HG02678 (cell line): ENCODE results near the gene RGS16.

Experiments used
- ATAC-seq: cut with Tn5 transposase; IDR thresholded peaks from one replicate; pipeline ENCODE4 v1.9.1; 2021; ENCODE audit warnings: mild to moderate bottlenecking, moderate library complexity; ENCODE audit not compliant: unreplicated experiment

RGS16 gene

DNA sequence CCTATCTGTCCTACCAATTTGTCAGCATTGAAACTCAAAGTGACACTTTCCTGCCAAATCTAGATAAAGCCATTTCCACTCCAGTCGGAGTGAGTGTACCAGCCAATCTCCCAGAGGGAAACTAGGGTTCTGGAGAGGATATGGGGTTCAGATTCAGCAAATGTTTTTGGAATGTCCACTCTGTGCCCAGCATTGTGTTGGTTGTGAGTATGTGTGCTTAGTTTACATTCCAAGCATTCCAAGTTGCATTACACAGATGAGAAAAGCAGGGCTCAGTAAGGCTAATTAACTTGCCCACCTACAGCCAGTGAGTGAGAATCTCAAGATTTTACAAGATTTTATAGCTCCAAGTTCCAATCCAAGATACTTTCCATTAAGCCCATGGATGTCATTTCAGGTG lies 26.4 kb upstream of the RGS16 start:
- no peak for ATAC-seq

GRCh38 chr1:182629499-182630096 lies 25.4 kb upstream of the RGS16 start:
- ATAC-seq: peak; percentile 63

DNA sequence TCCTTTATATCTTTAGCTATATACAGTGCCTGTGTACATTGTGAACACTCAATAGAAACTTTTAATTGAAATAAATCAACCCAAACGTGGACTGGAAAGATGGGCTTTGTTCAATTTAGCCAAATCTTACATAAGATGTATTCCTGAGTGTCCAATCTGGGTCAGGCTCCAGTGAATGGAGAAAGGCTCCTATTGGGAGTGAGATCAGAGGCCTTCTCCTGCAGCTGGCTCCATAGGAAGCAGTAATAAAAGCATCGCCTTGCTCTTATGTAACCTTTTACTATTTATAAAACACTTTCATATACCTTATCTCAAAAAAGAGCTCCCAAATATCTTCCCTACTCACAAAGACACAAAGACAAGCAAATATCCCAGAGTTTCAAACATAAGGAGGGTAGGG lies 24.9 kb upstream of the RGS16 start:
- ATAC-seq: no peak

- no peak for ATAC-seq
Measured at GRCh38 chr1:182628657-182629056, 24.5 kb upstream of the RGS16 start.

GRCh38 chr1:182627622-182628021 lies 23.4 kb upstream of the RGS16 start:
- ATAC-seq: no peak

DNA sequence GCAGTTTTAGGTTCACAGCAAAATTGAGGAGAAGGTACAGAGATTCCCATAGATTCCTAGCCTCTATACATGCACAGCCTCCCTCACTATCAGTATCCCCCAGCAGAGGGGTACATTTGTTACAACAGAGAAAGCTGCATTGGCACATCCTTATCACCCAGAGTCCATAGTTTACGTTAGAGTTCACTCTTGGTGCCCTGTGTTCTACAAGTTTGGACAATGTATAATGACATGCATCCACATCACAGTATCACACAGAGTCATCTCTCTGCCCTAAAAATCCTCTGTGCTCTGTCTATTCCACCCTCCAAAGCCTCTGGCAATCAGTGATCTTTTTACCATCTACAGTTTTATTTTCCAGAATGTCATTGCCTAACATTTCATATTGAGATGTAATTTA lies 22.3 kb upstream of the RGS16 start:
- no peak for ATAC-seq

- ATAC-seq: no peak
Measured at GRCh38 chr1:182625719-182626504, 21.7 kb upstream of the RGS16 start.

- no peak for ATAC-seq
Measured at GRCh38 chr1:182625024-182625423, 20.8 kb upstream of the RGS16 start.

DNA sequence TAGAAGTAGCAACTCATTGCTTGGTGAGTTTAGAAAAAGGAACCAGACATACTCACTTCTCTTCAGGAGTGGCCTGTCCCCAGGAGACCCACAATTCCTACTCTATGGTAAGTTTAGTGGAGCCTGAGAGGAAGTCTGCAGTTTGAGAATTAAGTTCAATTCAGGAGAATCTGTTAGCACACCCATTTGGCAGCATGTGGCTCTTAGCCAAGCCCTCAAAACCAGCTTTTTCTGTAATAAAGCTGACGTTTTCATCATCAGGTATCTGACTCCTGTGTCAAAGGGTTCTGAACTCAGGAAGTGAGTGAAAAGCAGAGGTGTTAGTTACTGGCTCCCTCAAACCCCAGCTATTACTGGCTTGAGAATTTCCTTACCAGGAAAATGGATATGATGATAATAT lies 20.4 kb upstream of the RGS16 start:
- no peak for ATAC-seq

- peak; percentile 64 for ATAC-seq
Measured at GRCh38 chr1:182622901-182623528, 18.8 kb upstream of the RGS16 start.

GRCh38 chr1:182621906-182622305 lies 17.7 kb upstream of the RGS16 start:
- ATAC-seq: no peak

- no peak for ATAC-seq
Measured at GRCh38 chr1:182620924-182621585, 16.9 kb upstream of the RGS16 start.

GRCh38 chr1:182617734-182618351 lies 13.7 kb upstream of the RGS16 start:
- ATAC-seq: no peak

DNA sequence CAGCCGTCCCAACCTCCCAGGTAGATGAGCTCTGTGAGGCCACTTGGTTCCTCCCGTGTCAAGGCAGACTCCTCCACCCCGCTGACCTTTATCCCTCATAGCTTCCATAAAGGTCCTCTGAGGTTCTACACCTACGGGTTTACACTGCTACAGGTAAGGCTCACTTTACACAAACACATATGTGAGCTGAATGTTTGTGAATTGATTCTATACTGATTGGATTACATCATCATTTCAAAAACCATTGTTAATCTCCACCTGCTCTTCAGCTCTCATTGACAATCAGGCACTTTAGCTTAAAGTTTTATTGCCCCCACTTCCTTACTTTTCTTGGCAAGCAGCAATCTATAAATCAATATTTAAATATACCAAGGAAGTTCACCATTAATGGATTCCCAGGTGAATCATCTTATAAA lies 12.8 kb upstream of the RGS16 start:
- ATAC-seq: no peak

DNA sequence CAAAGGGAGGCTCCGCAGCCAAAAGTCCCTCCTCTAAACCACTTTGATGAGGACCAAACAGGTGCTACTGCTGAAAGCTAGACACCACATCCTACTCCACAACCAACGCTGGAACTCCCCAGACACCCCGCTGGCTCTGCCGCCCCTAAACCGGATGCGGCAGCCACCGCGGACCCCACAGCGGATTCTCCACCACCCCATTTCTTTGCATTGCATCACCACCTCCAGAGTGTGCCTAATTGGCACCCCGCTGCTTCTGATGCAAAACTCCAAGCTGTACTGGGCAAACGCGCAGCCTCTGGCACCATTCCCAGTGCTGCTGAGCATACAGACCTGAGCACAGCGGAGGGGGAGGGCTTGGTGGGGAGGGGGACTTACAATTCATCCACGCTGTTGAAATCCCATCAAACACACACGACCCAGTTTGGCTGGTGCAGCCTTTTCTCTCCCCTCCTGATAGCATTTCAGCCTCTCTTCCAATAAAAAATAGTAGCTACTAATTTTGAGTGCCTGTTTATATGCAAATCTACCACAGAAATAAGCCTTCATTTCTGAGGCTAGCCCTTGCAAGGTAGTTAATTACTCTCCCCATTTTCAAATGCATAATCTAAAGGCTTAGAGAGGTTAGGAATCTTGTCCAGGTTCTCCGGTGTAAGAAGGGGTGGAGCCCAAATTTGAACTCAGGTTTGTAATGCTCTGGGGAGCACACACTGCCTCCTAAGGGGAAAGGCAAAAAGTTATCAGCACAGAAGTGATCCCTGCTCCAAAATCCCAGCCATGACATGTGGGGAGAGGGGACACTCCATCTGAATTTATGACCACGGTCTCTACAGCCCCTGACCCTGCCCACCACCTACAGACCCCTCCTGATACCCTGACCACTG lies 12.2 kb upstream of the RGS16 start:
- peak; percentile 73 for ATAC-seq

DNA sequence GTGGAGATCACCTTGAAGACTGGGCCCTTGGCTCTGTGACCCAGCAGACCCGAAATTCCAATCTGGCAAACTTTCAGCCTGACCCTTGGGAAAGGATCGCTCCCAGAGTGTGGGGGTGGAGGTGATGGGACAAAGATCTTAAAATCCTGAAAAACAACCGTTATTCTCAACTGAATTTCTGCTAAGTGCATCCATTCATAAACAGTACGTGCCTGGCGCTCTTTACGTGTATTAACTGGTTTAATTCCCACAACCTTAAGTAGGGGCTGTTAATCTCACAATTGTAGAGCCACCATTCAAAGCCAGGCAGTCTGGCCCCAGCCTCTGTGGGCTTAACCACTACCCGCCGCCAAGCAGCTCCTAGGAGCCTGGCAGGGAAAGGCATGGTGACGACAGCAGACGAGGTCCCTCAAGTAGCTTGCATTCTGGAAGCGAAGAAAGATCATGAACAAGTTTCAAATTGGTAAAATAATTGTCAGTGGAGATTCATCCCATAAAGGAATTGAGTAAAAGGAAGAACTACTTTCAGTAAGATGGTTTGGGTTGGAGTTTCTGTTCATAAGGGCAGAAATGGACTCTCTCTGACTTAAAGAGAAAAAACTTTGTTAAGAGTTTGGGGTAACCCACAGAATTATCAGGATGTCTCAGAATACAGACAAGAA lies 11.4 kb upstream of the RGS16 start:
- peak; percentile 10 for ATAC-seq

DNA sequence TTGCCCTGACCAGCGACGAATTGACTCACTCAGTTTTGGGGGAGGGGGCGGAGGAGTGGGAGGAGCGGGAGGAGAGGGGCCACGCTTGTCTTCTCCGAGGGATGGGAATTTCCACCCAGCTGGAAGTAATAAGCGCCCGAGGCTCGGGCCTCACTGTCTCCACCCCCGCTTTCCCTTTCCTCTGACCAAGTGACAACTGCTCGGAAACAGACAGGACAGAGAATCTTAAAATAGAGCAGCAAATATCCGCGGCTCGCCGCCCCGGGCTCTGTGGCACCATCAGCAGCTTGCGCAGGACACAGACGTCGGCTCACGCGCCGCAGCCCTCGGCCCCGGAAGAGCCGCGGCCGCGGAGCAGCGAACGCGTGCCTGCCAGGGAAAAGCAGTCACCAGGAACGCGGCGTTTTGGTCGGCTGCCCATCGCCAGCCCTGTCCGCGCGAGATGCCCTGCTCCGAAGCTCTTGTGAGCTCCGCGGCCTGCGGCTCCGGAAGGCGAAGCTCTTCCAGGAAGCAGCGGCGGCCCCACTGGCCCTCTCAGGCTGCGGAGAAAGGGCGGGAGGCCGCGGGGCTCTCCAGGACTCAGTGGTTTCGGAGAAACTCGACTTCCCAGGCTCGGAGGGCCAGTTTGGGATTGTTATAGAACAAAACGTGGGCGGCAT lies 10.7 kb upstream of the RGS16 start:
- ATAC-seq: peak; percentile 37

DNA sequence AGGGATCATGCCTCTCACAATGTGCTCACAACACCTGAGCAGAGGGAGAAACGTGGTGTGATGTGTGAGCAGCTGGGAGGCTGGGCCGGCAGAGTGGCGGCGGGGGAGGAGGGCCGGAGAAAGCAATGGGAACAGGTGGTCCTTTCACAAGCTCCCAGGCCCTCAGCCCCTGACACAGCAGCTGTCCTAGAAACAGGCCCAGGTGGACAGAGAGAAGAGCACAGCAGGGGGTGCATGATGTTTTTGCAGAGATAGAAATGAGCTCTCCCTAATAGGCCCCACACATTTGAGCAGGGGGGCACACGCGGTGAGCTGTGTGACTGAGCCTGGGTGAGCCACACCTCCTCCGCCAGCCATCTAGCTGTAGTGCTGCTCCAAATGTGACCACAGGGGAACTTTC lies 7.6 kb upstream of the RGS16 start:
- ATAC-seq: no peak

DNA sequence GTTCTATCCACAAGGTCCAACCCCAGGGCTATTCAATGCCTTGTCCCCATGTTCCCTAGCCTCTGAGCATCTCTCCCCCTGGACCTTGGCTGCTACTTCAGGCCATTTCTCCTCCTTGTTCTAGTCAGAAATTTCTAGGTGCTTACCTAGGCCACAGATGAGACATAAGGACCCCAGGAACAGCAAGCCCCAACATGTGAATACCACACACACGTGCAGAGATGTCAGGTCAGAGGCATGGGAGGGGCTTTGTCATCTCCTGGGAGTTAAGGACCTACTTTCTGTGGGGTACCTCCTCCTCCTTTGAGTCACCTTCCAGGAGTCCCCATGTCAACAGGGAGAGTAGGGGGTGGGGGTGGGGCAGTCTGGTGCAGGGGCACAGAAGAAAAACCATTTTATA lies 7.1 kb upstream of the RGS16 start:
- ATAC-seq: no peak
